Immature natural killer cell (primary cell): Measurements from ENCODE around the gene MIGA1. TPM values are rescaled to one million over a fixed set of nuclear protein-coding genes. Genes with fewer than 3 reads are reported as not detected.
"Not testable (repeated sequence)": the region's sequence is repeated elsewhere in the genome, so short reads cannot be mapped to it uniquely, and the experiment has no call there.

Experiments
- DNase-seq, 3 donors: peaks; one replicate each; pipeline ENCODE4 v3.0.0; 2022; ENCODE audit warnings: mixed read lengths in 1 of 3
- H3K27ac Mint-ChIP-seq, 6 donors: one replicate each; pipeline ENCODE4 v1.8.0; 2020; ENCODE audit warnings: mixed read lengths in 6 of 6, mild to moderate bottlenecking in 5 of 6, inconsistent platforms in 4 of 6, moderate library complexity in 3 of 6
- H3K27me3 Mint-ChIP-seq, 3 donors: one replicate each; pipeline ENCODE4 v1.8.0; 2020 to 2021; ENCODE audit warnings: low read depth in 3 of 3, mild to moderate bottlenecking in 3 of 3, mixed read lengths in 3 of 3, moderate library complexity in 3 of 3, inconsistent platforms in 1 of 3
- H3K36me3 Mint-ChIP-seq, 3 donors: one replicate each; pipeline ENCODE4 v1.8.0; 2020; ENCODE audit warnings: mixed read lengths in 3 of 3, inconsistent platforms in 2 of 3, mild to moderate bottlenecking in 2 of 3
- H3K4me1 Mint-ChIP-seq, 2 donors: one replicate each; pipeline ENCODE4 v1.8.0; 2020; ENCODE audit warnings: inconsistent platforms in 2 of 2, mild to moderate bottlenecking in 2 of 2, mixed read lengths in 2 of 2, moderate library complexity in 1 of 2
- H3K4me3 Mint-ChIP-seq, 5 donors: one replicate each; pipeline ENCODE4 v1.8.0; 2020; ENCODE audit warnings: mild to moderate bottlenecking in 5 of 5, mixed read lengths in 5 of 5, inconsistent platforms in 3 of 5, moderate library complexity in 3 of 5
- H3K9me3 Mint-ChIP-seq, 6 donors: one replicate each; pipeline ENCODE4 v1.8.0; 2020; ENCODE audit warnings: mild to moderate bottlenecking in 6 of 6, mixed read lengths in 6 of 6, inconsistent platforms in 4 of 6, moderate library complexity in 3 of 6
- polyA plus RNA-seq, 3 donors: library from polyadenylated mRNA; unstranded; fragments of 300-500 nt; fragmentation: Illumina TruSeq; gene quantifications; one replicate each; pipeline ENCODE4 v1.2.3, GENCODE V29; 2021

MIGA1 gene
- polyA plus RNA-seq, 3 donors from 2014 or later: 5.3 to 7.7 (median 7.1) TPM

- H3K4me1 Mint-ChIP-seq: no peaks in the 10 kb centered on the region
- H3K36me3 Mint-ChIP-seq: peaks cover 6 to 16% (median 11%) of the 10 kb centered on the region in 3 donors
- H3K4me3 Mint-ChIP-seq: no peak overlapping the region
- H3K27me3 Mint-ChIP-seq: peaks cover 0 to 5% (median 0%) of the 10 kb centered on the region in 3 donors
- no peaks in the 10 kb centered on the region for H3K9me3 Mint-ChIP-seq
- peak overlapping the region in 2 of 6 donors; percentile 1 to 78 for H3K27ac Mint-ChIP-seq
- no peak for DNase-seq
These were observed 101.6 kb downstream of the MIGA1 start for GRCh38 chr1:77881061-77881460.

- peak; percentile 22 to 37 (median 24) for DNase-seq
- Mint-ChIP-seq H3K27ac (peak overlapping the region in 1 of 6 donors; percentile 53), H3K36me3 (peaks cover 10 to 14% (median 11%) of the 10 kb centered on the region in 3 donors), H3K4me3 (no peak overlapping the region), H3K4me1 (no peaks in the 10 kb centered on the region), H3K9me3 (no peaks in the 10 kb centered on the region), H3K27me3 (peaks cover 0 to 12% (median 0%) of the 10 kb centered on the region in 3 donors)
These were observed 103.0 kb downstream of the MIGA1 start for GRCh38 chr1:77882411-77882810.

- Mint-ChIP-seq H3K36me3 (peaks cover 10 to 15% (median 14%) of the 10 kb centered on the region in 3 donors), H3K9me3 (no peaks in the 10 kb centered on the region), H3K4me3 (peak within 1 kb of the TSS; percentile 63 to 78 (median 75)), H3K4me1 (peaks cover 14 to 16% of the 10 kb centered on the region in 2 donors), H3K27me3 (peaks cover 0 to 20% (median 2%) of the 10 kb centered on the region in 3 donors), H3K27ac (no peak within 1 kb of the TSS)
- DNase-seq: peak in 1 of 3 donors; percentile 2
These were observed 108.8 kb downstream of the MIGA1 start, which contains the start of gene NEXN for GRCh38 chr1:77888081-77888780. NEXN (plus strand) TSS chr1:77888624; CDS start chr1:77916107, 27,483 bp downstream.

GRCh38 chr1:77888781-77889642 is 109.6 kb downstream of the MIGA1 start:
- peaks cover 0 to 20% (median 2%) of the 10 kb centered on the region in 3 donors for H3K27me3 Mint-ChIP-seq
- H3K27ac Mint-ChIP-seq: no peak overlapping the region
- peak; percentile 13 to 20 (median 15) for DNase-seq
- no peaks in the 10 kb centered on the region for H3K9me3 Mint-ChIP-seq
- peaks cover 10 to 15% (median 14%) of the 10 kb centered on the region in 3 donors for H3K36me3 Mint-ChIP-seq
- H3K4me3 Mint-ChIP-seq: peak overlapping the region; percentile 63 to 78 (median 75)
- peaks cover 14 to 16% of the 10 kb centered on the region in 2 donors for H3K4me1 Mint-ChIP-seq

GRCh38 chr1:77889671-77890070 is 110.2 kb downstream of the MIGA1 start:
- no peak for DNase-seq
- Mint-ChIP-seq H3K9me3 (no peaks in the 10 kb centered on the region), H3K36me3 (peaks cover 10 to 13% (median 12%) of the 10 kb centered on the region in 3 donors), H3K27ac (no peak overlapping the region), H3K4me1 (peaks cover 14 to 16% of the 10 kb centered on the region in 2 donors), H3K4me3 (peak overlapping the region in 4 of 5 donors; percentile 14 to 75 (median 64)), H3K27me3 (peaks cover 0 to 20% (median 2%) of the 10 kb centered on the region in 3 donors)

GRCh38 chr1:77891200-77891599 is 111.8 kb downstream of the MIGA1 start:
- Mint-ChIP-seq H3K9me3 (no peaks in the 10 kb centered on the region), H3K4me3 (no peak overlapping the region), H3K4me1 (peaks cover 14 to 16% of the 10 kb centered on the region in 2 donors), H3K36me3 (peaks cover 4 to 6% (median 6%) of the 10 kb centered on the region in 3 donors), H3K27ac (no peak overlapping the region), H3K27me3 (peaks cover 0 to 17% (median 2%) of the 10 kb centered on the region in 3 donors)
- DNase-seq: no peak

- Mint-ChIP-seq H3K36me3 (no peaks in the 10 kb centered on the region), H3K27ac (no peak overlapping the region), H3K27me3 (no peaks in the 10 kb centered on the region), H3K4me3 (no peak overlapping the region), H3K4me1 (no peaks in the 10 kb centered on the region), H3K9me3 (peaks cover 0 to 5% (median 1%) of the 10 kb centered on the region in 6 donors)
- DNase-seq: no peak
These were observed 120.3 kb downstream of the MIGA1 start for GRCh38 chr1:77899647-77900320.

- DNase-seq: no peak
- H3K27ac Mint-ChIP-seq: no peak overlapping the region
- H3K4me1 Mint-ChIP-seq: no peaks in the 10 kb centered on the region
- no peaks in the 10 kb centered on the region for H3K36me3 Mint-ChIP-seq
- no peak overlapping the region for H3K4me3 Mint-ChIP-seq
- no peaks in the 10 kb centered on the region for H3K27me3 Mint-ChIP-seq
- peaks cover 0 to 5% (median 1%) of the 10 kb centered on the region in 6 donors for H3K9me3 Mint-ChIP-seq
These were observed 121.3 kb downstream of the MIGA1 start for GRCh38 chr1:77900687-77901293.

- peak overlapping the region in 1 of 6 donors; percentile 55 for H3K27ac Mint-ChIP-seq
- DNase-seq: no peak
- no peaks in the 10 kb centered on the region for H3K36me3 Mint-ChIP-seq
- H3K4me3 Mint-ChIP-seq: no peak overlapping the region
- H3K4me1 Mint-ChIP-seq: no peaks in the 10 kb centered on the region
- no peaks in the 10 kb centered on the region for H3K9me3 Mint-ChIP-seq
- peaks cover 0 to 3% (median 3%) of the 10 kb centered on the region in 3 donors for H3K27me3 Mint-ChIP-seq
These were observed 126.2 kb downstream of the MIGA1 start for GRCh38 chr1:77905603-77906002.

- no peaks in the 10 kb centered on the region for H3K4me1 Mint-ChIP-seq
- H3K27ac Mint-ChIP-seq: peak overlapping the region in 1 of 6 donors; percentile 55
- H3K4me3 Mint-ChIP-seq: no peak overlapping the region
- no peak for DNase-seq
- peaks cover 0 to 3% (median 3%) of the 10 kb centered on the region in 3 donors for H3K27me3 Mint-ChIP-seq
- H3K36me3 Mint-ChIP-seq: no peaks in the 10 kb centered on the region
- no peaks in the 10 kb centered on the region for H3K9me3 Mint-ChIP-seq
These were observed 126.6 kb downstream of the MIGA1 start for GRCh38 chr1:77906019-77906545.

GRCh38 chr1:77906624-77907023 is 127.2 kb downstream of the MIGA1 start:
- H3K4me1 Mint-ChIP-seq: no peaks in the 10 kb centered on the region
- peaks cover 0 to 3% (median 3%) of the 10 kb centered on the region in 3 donors for H3K27me3 Mint-ChIP-seq
- no peak for DNase-seq
- no peak overlapping the region for H3K4me3 Mint-ChIP-seq
- H3K36me3 Mint-ChIP-seq: no peaks in the 10 kb centered on the region
- H3K9me3 Mint-ChIP-seq: no peaks in the 10 kb centered on the region
- H3K27ac Mint-ChIP-seq: no peak overlapping the region

GRCh38 chr1:77910116-77910515 is 130.7 kb downstream of the MIGA1 start:
- Mint-ChIP-seq H3K27me3 (peaks cover 0 to 3% (median 3%) of the 10 kb centered on the region in 3 donors), H3K36me3 (no peaks in the 10 kb centered on the region), H3K4me3 (no peak overlapping the region), H3K27ac (no peak overlapping the region), H3K9me3 (no peaks in the 10 kb centered on the region), H3K4me1 (no peaks in the 10 kb centered on the region)
- DNase-seq: no peak

GRCh38 chr1:77918918-77919317 is 139.5 kb downstream of the MIGA1 start:
- H3K4me3 Mint-ChIP-seq, DNase-seq, H3K27ac Mint-ChIP-seq, H3K27me3 Mint-ChIP-seq, H3K4me1 Mint-ChIP-seq, H3K9me3 Mint-ChIP-seq: not testable (repeated sequence)
- peaks cover 0 to 13% (median 3%) of the 10 kb centered on the region in 3 donors for H3K36me3 Mint-ChIP-seq
